Neural progenitor cell (in vitro differentiated cells): Measurements from ENCODE around the gene METTL5. TPM values are rescaled to one million over a fixed set of nuclear protein-coding genes. Genes with fewer than 3 reads are reported as not detected.
"Not testable (repeated sequence)": the region's sequence is repeated elsewhere in the genome, so short reads cannot be mapped to it uniquely, and the experiment has no call there.

Experiments used
- DNase-seq: peaks from one replicate; pipeline ENCODE4 v3.0.0-alpha.2; 2016; ENCODE audit warnings: low spot score
- H2AFZ ChIP-seq: fragments of 200-600 bp; sonication (generic); replicated peaks from 2 replicates; pipeline ENCODE4 v1.6.1; 2016; ENCODE audit warnings: antibody characterized with exemption
- H3F3A ChIP-seq: fragments of 200-600 bp; sonication (generic); 2 replicates; pipeline ENCODE4 v1.6.1; 2016; ENCODE audit warnings: antibody characterized with exemption, low read depth
- H3K27ac ChIP-seq: fragments of 200-600 bp; sonication (generic); 2 replicates; pipeline ENCODE4 v1.5.1; 2016; ENCODE audit warnings: mild to moderate bottlenecking
- H3K27me3 ChIP-seq: fragments of 200-600 bp; sonication (generic); 2 replicates; pipeline ENCODE4 v1.6.1; 2016; ENCODE audit warnings: mild to moderate bottlenecking, moderate library complexity
- H3K36me3 ChIP-seq: fragments of 200-600 bp; sonication (generic); 2 replicates; pipeline ENCODE4 v1.5.1; 2016
- H3K4me1 ChIP-seq: fragments of 200-600 bp; sonication (generic); 2 replicates; pipeline ENCODE4 v1.6.1; 2016; ENCODE audit warnings: mixed run types
- H3K4me2 ChIP-seq: fragments of 200-600 bp; sonication (generic); 2 replicates; pipeline ENCODE4 v1.6.1; 2016
- H3K4me3 ChIP-seq: fragments of 200-600 bp; sonication (generic); 2 replicates; pipeline ENCODE4 v1.5.1; 2016
- H3K79me2 ChIP-seq: fragments of 200-600 bp; sonication (generic); 2 replicates; pipeline ENCODE4 v1.6.1; 2016; ENCODE audit warnings: low read depth
- H3K9ac ChIP-seq: fragments of 200-600 bp; sonication (generic); 2 replicates; pipeline ENCODE4 v1.6.1; 2016
- H3K9me3 ChIP-seq: fragments of 200-600 bp; sonication (generic); 2 replicates; pipeline ENCODE4 v1.5.1; 2016; ENCODE audit warnings: low read depth
- H4K20me1 ChIP-seq: fragments of 200-600 bp; sonication (generic); 2 replicates; pipeline ENCODE4 v1.6.1; 2016; ENCODE audit warnings: low read depth
- H3K27ac Mint-ChIP-seq: 3 replicates; pipeline ENCODE4 v1.8.0; 2021; ENCODE audit warnings: mixed read lengths
- H3K27me3 Mint-ChIP-seq: 2 replicates; pipeline ENCODE4 v1.8.0; 2022; ENCODE audit warnings: low read depth, mild to moderate bottlenecking, inconsistent platforms, moderate library complexity, mixed read lengths; ENCODE audit not compliant: insufficient read depth
- H3K36me3 Mint-ChIP-seq: 3 replicates; pipeline ENCODE4 v1.8.0; 2021; ENCODE audit warnings: mixed read lengths
- H3K4me1 Mint-ChIP-seq: 3 replicates; pipeline ENCODE4 v1.8.0; 2021; ENCODE audit warnings: mixed read lengths
- H3K4me3 Mint-ChIP-seq: 3 replicates; pipeline ENCODE4 v1.8.0; 2021; ENCODE audit warnings: mild to moderate bottlenecking, moderate library complexity, mixed read lengths
- H3K9me3 Mint-ChIP-seq: 3 replicates; pipeline ENCODE4 v1.8.0; 2020; ENCODE audit warnings: mixed read lengths
- EZH2 ChIP-seq: fragments of 200-600 bp; sonication (generic); IDR thresholded peaks from 2 replicates; pipeline ENCODE4 v1.6.1; 2017; ENCODE audit warnings: antibody characterized with exemption, mild to moderate bottlenecking, moderate library complexity
- EZH2phosphoT487 ChIP-seq: fragments of 200-600 bp; sonication (generic); IDR thresholded peaks from 2 replicates; pipeline ENCODE4 v1.6.1; 2017; ENCODE audit warnings: antibody characterized with exemption
- total RNA-seq: library from RNA; depleted of rRNA; stranded (reverse); fragments of >200 nt; gene quantifications from 2 replicates; pipeline ENCODE4 v1.2.3, GENCODE V29; 2015; ENCODE audit warnings: low replicate concordance
- TF ChIP-seq, protein P1 (sequence below): fragments of 200-600 bp; sonication (generic); IDR thresholded peaks from 2 replicates; pipeline ENCODE4 v1.5.1; 2017; ENCODE audit warnings: antibody characterized with exemption, mild to moderate bottlenecking

Gene METTL5
- total RNA-seq, 1 donor from 2014 or later, result 146 TPM

DNA sequence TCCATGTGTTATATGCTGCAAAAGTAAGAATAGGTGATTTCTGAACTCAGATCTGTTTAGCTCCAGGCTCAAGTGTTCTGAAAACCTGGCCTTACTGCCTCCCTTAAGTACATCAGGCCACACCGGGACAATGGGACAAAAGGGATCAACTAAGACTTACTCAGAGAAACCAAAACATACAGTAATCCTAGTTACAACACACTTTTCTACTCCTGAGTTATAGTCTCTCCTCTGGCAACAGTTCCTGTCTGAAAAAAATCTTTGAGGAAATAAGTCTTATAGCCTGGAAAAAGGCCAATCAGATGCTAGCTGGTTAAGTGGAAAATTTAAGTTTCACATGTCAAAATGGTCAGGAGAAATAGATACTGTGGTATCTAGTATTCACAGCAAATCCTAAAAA lies 5.6 kb downstream of the METTL5 start:
- Mint-ChIP-seq H3K4me1 (peaks cover 23% of the 10 kb centered on the region), H3K4me3 (no peak overlapping the region), H3K36me3 (peaks cover 41% of the 10 kb centered on the region), H3K9me3 (peaks cover 14% of the 10 kb centered on the region), H3K27ac (no peak overlapping the region), H3K27me3 (peaks cover 5% of the 10 kb centered on the region)
- Histone ChIP-seq H3K9ac (no peak overlapping the region), H3K36me3 (peaks cover 26% of the 10 kb centered on the region), H3K9me3 (no peaks in the 10 kb centered on the region), H3K27me3 (no peaks in the 10 kb centered on the region), H3K4me3 (no peak overlapping the region), H4K20me1 (peaks cover 17% of the 10 kb centered on the region), H3K4me1 (peaks cover 20% of the 10 kb centered on the region), H3K4me2 (no peak overlapping the region), H3K27ac (peak overlapping the region; percentile 26), H2AFZ (no peak overlapping the region), H3F3A (peaks cover 20% of the 10 kb centered on the region), H3K79me2 (peaks cover 67% of the 10 kb centered on the region)
- DNase-seq, result peak; percentile 41
- no peak for TF ChIP-seq EZH2phosphoT487
- TF ChIP-seq EZH2, result no peak
- TF ChIP-seq, protein P1, sequence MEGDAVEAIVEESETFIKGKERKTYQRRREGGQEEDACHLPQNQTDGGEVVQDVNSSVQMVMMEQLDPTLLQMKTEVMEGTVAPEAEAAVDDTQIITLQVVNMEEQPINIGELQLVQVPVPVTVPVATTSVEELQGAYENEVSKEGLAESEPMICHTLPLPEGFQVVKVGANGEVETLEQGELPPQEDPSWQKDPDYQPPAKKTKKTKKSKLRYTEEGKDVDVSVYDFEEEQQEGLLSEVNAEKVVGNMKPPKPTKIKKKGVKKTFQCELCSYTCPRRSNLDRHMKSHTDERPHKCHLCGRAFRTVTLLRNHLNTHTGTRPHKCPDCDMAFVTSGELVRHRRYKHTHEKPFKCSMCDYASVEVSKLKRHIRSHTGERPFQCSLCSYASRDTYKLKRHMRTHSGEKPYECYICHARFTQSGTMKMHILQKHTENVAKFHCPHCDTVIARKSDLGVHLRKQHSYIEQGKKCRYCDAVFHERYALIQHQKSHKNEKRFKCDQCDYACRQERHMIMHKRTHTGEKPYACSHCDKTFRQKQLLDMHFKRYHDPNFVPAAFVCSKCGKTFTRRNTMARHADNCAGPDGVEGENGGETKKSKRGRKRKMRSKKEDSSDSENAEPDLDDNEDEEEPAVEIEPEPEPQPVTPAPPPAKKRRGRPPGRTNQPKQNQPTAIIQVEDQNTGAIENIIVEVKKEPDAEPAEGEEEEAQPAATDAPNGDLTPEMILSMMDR, result no peak

DNA sequence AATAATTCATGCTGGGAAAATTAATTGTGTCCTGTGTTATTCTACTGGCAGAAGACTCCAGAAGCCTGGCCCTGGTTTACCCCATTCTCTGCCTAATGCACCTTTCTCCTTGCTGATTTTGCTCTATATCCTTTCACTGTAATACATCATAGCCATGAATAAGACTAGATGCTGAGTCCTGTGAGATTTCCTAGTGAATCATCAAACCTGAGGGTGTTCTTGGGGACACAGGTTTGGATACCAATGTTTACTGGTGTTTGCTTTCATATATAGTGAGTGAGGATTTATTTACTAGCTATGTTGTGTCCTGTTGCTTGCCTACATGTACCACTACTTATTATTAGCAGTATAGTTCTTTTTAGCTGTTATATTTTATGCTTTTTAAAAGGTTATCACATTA lies 6.5 kb downstream of the METTL5 start:
- Mint-ChIP-seq H3K27ac (no peak overlapping the region), H3K4me3 (no peak overlapping the region), H3K4me1 (peaks cover 15% of the 10 kb centered on the region), H3K27me3 (peaks cover 5% of the 10 kb centered on the region), H3K9me3 (peaks cover 14% of the 10 kb centered on the region), H3K36me3 (peaks cover 43% of the 10 kb centered on the region)
- Histone ChIP-seq H2AFZ (no peak overlapping the region), H3K27me3 (no peaks in the 10 kb centered on the region), H3K9me3 (no peaks in the 10 kb centered on the region), H3K4me3 (no peak overlapping the region), H3K4me2 (no peak overlapping the region), H3K79me2 (peaks cover 59% of the 10 kb centered on the region), H3K4me1 (peaks cover 14% of the 10 kb centered on the region), H4K20me1 (peaks cover 8% of the 10 kb centered on the region), H3K36me3 (peaks cover 31% of the 10 kb centered on the region), H3F3A (peaks cover 21% of the 10 kb centered on the region), H3K27ac (no peak overlapping the region), H3K9ac (no peak overlapping the region)
- no peak for DNase-seq
- TF ChIP-seq EZH2, result no peak
- TF ChIP-seq, protein P1, result no peak
- TF ChIP-seq EZH2phosphoT487, result no peak

DNA sequence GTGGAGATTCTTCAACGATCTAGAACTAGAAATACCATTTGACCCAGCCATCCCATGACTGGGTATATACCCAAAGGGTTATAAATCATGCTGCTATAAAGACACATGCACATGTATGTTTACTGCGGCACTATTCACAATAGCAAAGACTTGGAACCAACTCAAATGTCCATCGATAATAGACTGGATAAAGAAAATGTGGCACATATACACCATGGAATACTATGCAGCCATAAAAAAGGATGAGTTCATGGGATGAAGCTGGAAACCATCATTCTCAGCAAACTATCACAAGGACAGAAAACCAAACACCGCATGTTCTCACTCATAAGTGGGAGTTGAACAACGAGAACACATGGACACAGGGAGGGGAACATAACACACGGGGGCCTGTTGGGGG lies 7.3 kb downstream of the METTL5 start:
- H3K4me1 Mint-ChIP-seq, H3K27ac Mint-ChIP-seq, H3K9me3 ChIP-seq, H3K27ac ChIP-seq, H3K4me3 Mint-ChIP-seq, DNase-seq, H4K20me1 ChIP-seq, H3K27me3 Mint-ChIP-seq, H2AFZ ChIP-seq, H3K4me3 ChIP-seq, H3K9ac ChIP-seq, H3K27me3 ChIP-seq, H3K4me2 ChIP-seq: not testable (repeated sequence)
- peaks cover 14% of the 10 kb centered on the region for H3K9me3 Mint-ChIP-seq
- peaks cover 35% of the 10 kb centered on the region for H3K36me3 ChIP-seq
- peaks cover 46% of the 10 kb centered on the region for H3K36me3 Mint-ChIP-seq
- H3F3A ChIP-seq, result peaks cover 27% of the 10 kb centered on the region
- H3K79me2 ChIP-seq, result peaks cover 50% of the 10 kb centered on the region
- peaks cover 14% of the 10 kb centered on the region for H3K4me1 ChIP-seq

DNA sequence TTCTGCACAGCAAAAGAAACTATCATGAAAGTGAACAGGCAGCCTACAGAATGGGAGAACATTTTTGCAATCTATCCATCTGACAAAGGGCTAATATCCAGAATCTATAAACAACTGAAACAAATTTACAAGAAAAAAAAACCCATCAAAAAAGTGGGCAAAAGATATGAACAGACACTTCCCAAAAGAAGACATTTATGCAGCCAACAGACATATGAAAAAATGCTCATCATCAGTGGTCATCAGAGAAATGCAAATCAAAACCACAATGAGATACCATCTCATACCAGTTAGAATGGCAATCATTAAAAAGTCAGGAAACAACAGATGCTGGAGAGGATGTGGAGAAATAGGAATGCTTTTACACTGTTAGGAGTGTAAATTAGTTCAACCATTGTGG lies 7.7 kb downstream of the METTL5 start:
- DNase-seq, H3K9ac ChIP-seq, H3K9me3 ChIP-seq, H3K4me3 Mint-ChIP-seq, H4K20me1 ChIP-seq, H3K4me1 Mint-ChIP-seq, H3K27ac Mint-ChIP-seq, H3K27me3 ChIP-seq, H3K27ac ChIP-seq, H3K4me3 ChIP-seq, H3K4me1 ChIP-seq, H2AFZ ChIP-seq, H3K27me3 Mint-ChIP-seq, H3K4me2 ChIP-seq: not testable (repeated sequence)
- H3K36me3 Mint-ChIP-seq, result peaks cover 48% of the 10 kb centered on the region
- Histone ChIP-seq H3K36me3 (peaks cover 39% of the 10 kb centered on the region), H3F3A (peaks cover 31% of the 10 kb centered on the region), H3K79me2 (peaks cover 46% of the 10 kb centered on the region)
- H3K9me3 Mint-ChIP-seq, result peaks cover 14% of the 10 kb centered on the region
